ENCODE results near the gene GGCX. TPM values are rescaled to one million over a fixed set of nuclear protein-coding genes. Genes with fewer than 3 reads are reported as not detected.
A peak's percentile ranks its signal among the peaks of the same experiment; 100 is the strongest.

The GGCX gene
- total and polyA plus RNA-seq, 2 of the 13 experiments (the other 11 are each of a cell fraction or from before 2014, with no cell fraction given): 72.5 to 103 TPM

- Histone ChIP-seq H3K4me2 (ENCODE audit: low read depth, low read length) (peak overlapping the region; percentile 91), H3K79me2 (ENCODE audit: insufficient read depth, low read length) (peaks cover 53% of the 10 kb centered on the region), H3K9me3 (ENCODE audit: low read length) (no peaks in the 10 kb centered on the region), H3K4me3 (replicated peaks in 1 of 3; ENCODE audit: insufficient read depth in 1 of 3, low read depth in 2 of 3, low read length in 3 of 3) (peak overlapping the region; percentile 81 to 96 (median 95); a peak in 5 of 6 replicates), H3K9ac (ENCODE audit: insufficient read depth, low read depth, low read length) (peak overlapping the region; percentile 99), H2AFZ (ENCODE audit: low read length) (no peak overlapping the region), H3K4me1 (ENCODE audit: insufficient read depth, low read length) (peaks cover 44% of the 10 kb centered on the region), H3K36me3 (replicated peaks in 1 of 2; ENCODE audit: control insufficient read depth in 1 of 2, insufficient read depth in 2 of 2, low read length in 2 of 2) (peaks cover 13 to 48% of the 10 kb centered on the region in 2 experiments; a peak in 4 of 5 replicates), H3K27me3 (ENCODE audit: control insufficient read depth in 1 of 2, insufficient read depth in 2 of 2, low read length in 2 of 2) (no peaks in the 10 kb centered on the region; a peak in 1 of 5 replicates), H3K27ac (ENCODE audit: extremely low read length, insufficient read depth, low read length) (peak overlapping the region; percentile 6), H4K20me1 (ENCODE audit: insufficient read depth, low read length) (peaks cover 38% of the 10 kb centered on the region)
- POLR2A ChIA-PET: interaction anchor here (1.0 to 11.7 kb wide), 7 partner anchors 12 to 232 kb away, joined by 3 to 445 read pairs (median 50); partner anchors contain the start of genes ELMOD3, GGCX, RETSAT and SH2D6
- ATAC-seq: no peak
- intact Hi-C loops (cut with micrococcal nuclease; ENCODE audit: unreplicated experiment) (no loop called here), in situ Hi-C loops (cut with HindIII; ENCODE audit: extremely low pct_ligation_motif_present, low pct_unique_long_range_greater_than_20kb) (no loop called here)
- TF ChIP-seq ELF4 (CRISPR knock-in tag; IDR thresholded peaks at IDR 0.05; ENCODE audit: borderline replicate concordance) (0 out of 2 replicates have a peak, but pooled peaks have one; percentile 28), ZNF263 (CRISPR knock-in tag; IDR thresholded peaks at IDR 0.05) (no peak), ZEB1 (IDR thresholded peaks at IDR 0.05; ENCODE audit: insufficient replicate concordance, low read depth) (no peak), POGZ (CRISPR knock-in tag; IDR thresholded peaks at IDR 0.05) (no peak), ARID2 (CRISPR knock-in tag; IDR thresholded peaks at IDR 0.05; ENCODE audit: borderline replicate concordance) (0 out of 2 replicates have a peak, but pooled peaks have one; percentile 39), POLR2AphosphoS5 (IDR thresholded peaks at IDR 0.05; ENCODE audit: low read depth, low read length) (peak; percentile 44), ZNF484 (CRISPR knock-in tag; IDR thresholded peaks at IDR 0.05; ENCODE audit: borderline replicate concordance, low read depth) (no peak), AGO2 (optimal IDR thresholded peaks at IDR 0.05; ENCODE audit: low read depth, low read length) (peak; percentile 44), POLR2A (IDR thresholded peaks at IDR 0.05; ENCODE audit: insufficient read depth in 1 of 2, low read depth in 2 of 2, low read length in 2 of 2) (peak in 1 of 2 experiments; percentile 31; a peak in 1 of 4 replicates)
- no peak for DNase-seq (ENCODE audit: low spot score)
- no TSS peak for BruUV-seq (replicated peaks)
- CTCF ChIA-PET (ENCODE audit: low intra/inter-chr PET ratio, low total read pairs): no interaction called here
- no peak for FAIRE-seq
- WGBS (ENCODE audit: low lambda C conversion rate): 49% methylated on average over 4 of the region's 4 CpGs
Observed at GRCh38 chr2:85541262-85541661, 20.0 kb downstream of the GGCX start.

All from HepG2 (cell line).